Measurements from ENCODE around the gene IL18R1. TPM values are rescaled to one million over a fixed set of nuclear protein-coding genes. Genes with fewer than 3 reads are reported as not detected.

IL18R1 gene
- total RNA-seq, 4 donors from 2014 or later = 1.7 to 9.4 (median 3.0) TPM

DNA sequence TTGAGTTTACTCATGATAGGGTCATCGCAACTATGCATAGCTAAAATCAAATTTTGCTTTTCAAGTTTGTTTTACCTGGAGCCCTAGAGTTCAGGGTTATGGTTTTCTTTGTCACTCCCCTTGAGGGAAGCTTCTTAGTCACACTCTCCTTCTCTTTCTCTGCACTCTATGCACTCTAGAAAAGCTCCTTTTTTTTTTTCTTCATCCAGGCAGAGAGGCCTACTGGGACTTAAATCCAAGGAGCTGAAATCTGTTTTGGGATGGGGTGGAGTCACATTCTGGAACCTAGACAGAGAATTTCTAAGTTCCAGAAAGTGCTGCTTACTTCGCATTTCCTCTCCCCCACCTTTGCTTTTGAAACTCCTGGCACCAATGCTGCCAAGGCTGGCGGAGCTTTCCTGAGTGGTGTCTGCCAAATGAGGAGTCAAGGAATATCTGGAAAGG lies 19.1 kb upstream of the IL18R1 start:
- no peaks in the 10 kb centered on the region for H3K27me3 ChIP-seq
- peak; percentile 57 to 65 for DNase-seq
- TF ChIP-seq, protein P1, sequence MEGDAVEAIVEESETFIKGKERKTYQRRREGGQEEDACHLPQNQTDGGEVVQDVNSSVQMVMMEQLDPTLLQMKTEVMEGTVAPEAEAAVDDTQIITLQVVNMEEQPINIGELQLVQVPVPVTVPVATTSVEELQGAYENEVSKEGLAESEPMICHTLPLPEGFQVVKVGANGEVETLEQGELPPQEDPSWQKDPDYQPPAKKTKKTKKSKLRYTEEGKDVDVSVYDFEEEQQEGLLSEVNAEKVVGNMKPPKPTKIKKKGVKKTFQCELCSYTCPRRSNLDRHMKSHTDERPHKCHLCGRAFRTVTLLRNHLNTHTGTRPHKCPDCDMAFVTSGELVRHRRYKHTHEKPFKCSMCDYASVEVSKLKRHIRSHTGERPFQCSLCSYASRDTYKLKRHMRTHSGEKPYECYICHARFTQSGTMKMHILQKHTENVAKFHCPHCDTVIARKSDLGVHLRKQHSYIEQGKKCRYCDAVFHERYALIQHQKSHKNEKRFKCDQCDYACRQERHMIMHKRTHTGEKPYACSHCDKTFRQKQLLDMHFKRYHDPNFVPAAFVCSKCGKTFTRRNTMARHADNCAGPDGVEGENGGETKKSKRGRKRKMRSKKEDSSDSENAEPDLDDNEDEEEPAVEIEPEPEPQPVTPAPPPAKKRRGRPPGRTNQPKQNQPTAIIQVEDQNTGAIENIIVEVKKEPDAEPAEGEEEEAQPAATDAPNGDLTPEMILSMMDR (IDR thresholded peaks at IDR 0.05) = no peak
- no peak for TF ChIP-seq POLR2A (IDR thresholded peaks at IDR 0.05)
- no peaks in the 10 kb centered on the region for H3K9me3 ChIP-seq
- H3K36me3 ChIP-seq = no peaks in the 10 kb centered on the region
- H3K4me1 ChIP-seq = peaks cover 13 to 24% of the 10 kb centered on the region in 2 donors
- H3K27ac ChIP-seq = peak overlapping the region; percentile 42 to 80 (median 68)
- no peak overlapping the region for H3K4me3 ChIP-seq (replicated peaks in 1 of 3)
- intact Hi-C loops (cut with DNase I) = no loop called here
- WGBS, 2 donors = 27 to 39% methylated on average over 3 of the region's 3 CpGs

DNA sequence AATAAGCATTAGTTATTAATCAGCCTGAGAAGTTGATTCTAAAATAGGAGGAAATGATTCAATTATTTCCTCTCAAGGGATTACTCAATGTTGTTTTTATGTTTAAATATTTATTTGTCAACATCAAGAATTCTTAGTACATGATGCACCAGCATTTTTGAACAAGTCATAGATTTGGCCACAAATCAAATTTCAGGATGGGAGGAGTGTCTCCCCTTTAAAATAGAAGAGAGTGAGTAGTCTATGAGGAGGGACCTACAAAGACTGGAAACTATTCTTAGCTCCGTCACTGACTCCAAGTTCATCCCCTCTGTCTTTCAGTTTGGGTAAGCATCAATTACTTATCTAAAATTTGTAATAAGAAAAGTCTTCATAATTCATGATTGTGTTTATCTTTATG lies 18.6 kb upstream of the IL18R1 start:
- H3K9me3 ChIP-seq = no peaks in the 10 kb centered on the region
- DNase-seq = no peak
- WGBS, 2 donors = 68 to 71% methylated on average over 1 of the region's 1 CpG
- H3K36me3 ChIP-seq = no peaks in the 10 kb centered on the region
- no peak overlapping the region for H3K4me3 ChIP-seq (replicated peaks in 1 of 3)
- TF ChIP-seq, protein P1 (IDR thresholded peaks at IDR 0.05) = no peak
- TF ChIP-seq POLR2A (IDR thresholded peaks at IDR 0.05) = no peak
- peak overlapping the region; percentile 42 to 80 (median 68) for H3K27ac ChIP-seq
- H3K27me3 ChIP-seq = no peaks in the 10 kb centered on the region
- intact Hi-C loops (cut with DNase I) = no loop called here
- peaks cover 13 to 24% of the 10 kb centered on the region in 2 donors for H3K4me1 ChIP-seq

DNA sequence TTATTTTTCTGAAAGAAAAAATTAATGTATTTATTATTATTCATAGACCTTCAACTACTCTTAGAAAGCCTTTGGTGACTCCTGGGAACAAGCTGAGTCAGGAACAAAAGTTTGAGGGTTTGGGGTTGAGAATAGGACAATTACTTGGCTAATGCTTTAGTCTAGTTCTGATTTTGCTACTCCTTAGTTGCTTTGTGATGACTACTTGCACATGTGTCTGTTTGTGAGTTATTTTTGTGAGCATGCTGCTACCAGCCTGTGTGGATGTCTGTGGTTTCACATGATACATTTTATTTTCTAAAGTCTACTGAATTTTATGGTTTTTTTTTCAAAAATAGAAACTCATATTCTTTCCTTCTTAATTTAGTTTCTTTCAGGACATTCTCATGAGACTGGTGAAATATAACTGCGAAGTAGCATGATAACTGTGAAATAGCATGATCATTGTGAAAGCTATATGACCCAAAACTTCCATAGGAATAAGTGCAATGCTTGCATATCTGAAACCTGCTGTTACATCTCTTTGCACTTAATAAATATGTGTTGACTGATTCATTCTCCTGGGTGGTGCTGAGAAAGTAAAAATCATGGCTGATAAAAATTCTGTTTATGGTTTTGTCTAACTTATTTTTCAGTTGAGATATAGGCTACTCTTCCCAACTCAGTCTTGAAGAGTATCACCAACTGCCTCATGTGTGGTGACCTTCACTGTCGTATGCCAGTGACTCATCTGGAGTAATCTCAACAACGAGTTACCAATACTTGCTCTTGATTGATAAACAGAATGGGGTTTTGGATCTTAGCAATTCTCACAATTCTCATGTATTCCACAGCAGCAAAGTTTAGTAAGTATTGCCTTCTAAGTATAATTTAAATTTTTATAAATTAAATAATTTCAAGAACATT lies 17.9 kb upstream of the IL18R1 start:
- intact Hi-C loops (cut with DNase I) = no loop called here
- H3K4me1 ChIP-seq = peaks cover 13 to 26% of the 10 kb centered on the region in 2 donors
- H3K4me3 ChIP-seq (replicated peaks in 1 of 3) = no peak overlapping the region
- H3K36me3 ChIP-seq = no peaks in the 10 kb centered on the region
- H3K9me3 ChIP-seq = no peaks in the 10 kb centered on the region
- peak overlapping the region in 2 of 3 donors; percentile 68 to 80 for H3K27ac ChIP-seq
- 86 to 95% methylated on average over 3 of the region's 3 CpGs for WGBS, 2 donors
- DNase-seq = no peak
- TF ChIP-seq, protein P1 (IDR thresholded peaks at IDR 0.05) = no peak
- TF ChIP-seq POLR2A (IDR thresholded peaks at IDR 0.05) = no peak
- H3K27me3 ChIP-seq = no peaks in the 10 kb centered on the region

DNA sequence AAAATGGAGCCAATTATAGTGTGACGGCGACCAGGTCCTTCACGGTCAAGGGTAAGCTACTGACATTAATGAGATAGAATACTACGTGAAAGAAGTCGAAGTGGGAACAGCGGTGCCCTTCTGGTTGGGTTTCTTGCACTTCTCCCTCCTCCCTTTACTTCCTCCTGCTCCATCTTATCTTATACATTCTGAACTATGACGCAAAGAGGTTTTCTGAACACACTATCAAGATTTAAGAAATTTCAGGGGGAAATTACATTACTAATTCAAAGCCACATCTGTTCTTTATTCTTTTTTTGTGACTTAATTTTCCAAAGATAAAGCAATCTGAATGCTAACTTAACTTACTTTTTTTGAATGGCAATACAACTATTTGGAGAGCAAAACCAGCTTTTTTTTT lies 14.8 kb upstream of the IL18R1 start:
- Histone ChIP-seq H3K4me3 (replicated peaks in 1 of 3) (no peak overlapping the region), H3K9me3 (no peaks in the 10 kb centered on the region), H3K27me3 (no peaks in the 10 kb centered on the region), H3K4me1 (peaks cover 9 to 30% of the 10 kb centered on the region in 2 donors), H3K36me3 (no peaks in the 10 kb centered on the region), H3K27ac (no peak overlapping the region)
- intact Hi-C loops (cut with DNase I) = loop anchor here (10.0 kb wide), 1 partner anchor 76 kb away; no protein-coding TSS in a partner anchor
- TF ChIP-seq, protein P1 (IDR thresholded peaks at IDR 0.05) = no peak
- WGBS, 2 donors = 92 to 96% methylated on average over 7 of the region's 7 CpGs
- DNase-seq = no peak

DNA sequence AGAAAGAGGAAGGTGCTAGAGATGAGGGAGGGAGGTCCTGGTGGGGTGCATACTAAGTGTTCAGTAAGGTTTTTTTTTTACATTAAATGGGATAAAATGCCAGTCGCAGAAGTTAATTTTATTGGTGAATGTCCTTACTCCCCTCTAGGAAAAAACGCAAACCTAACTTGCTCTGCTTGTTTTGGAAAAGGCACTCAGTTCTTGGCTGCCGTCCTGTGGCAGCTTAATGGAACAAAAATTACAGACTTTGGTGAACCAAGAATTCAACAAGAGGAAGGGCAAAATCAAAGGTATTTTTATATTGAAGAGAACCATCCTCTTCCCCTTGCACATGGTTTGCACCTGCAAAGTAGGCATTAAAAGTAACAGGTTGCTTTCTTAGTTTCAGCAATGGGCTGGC lies 12.7 kb upstream of the IL18R1 start:
- WGBS, 2 donors = 11 to 29% methylated on average over 3 of the region's 3 CpGs
- H3K9me3 ChIP-seq = no peaks in the 10 kb centered on the region
- peaks cover 0 to 10% of the 10 kb centered on the region in 2 donors for H3K4me1 ChIP-seq
- H3K27me3 ChIP-seq = no peaks in the 10 kb centered on the region
- peak; percentile 64 to 78 for DNase-seq
- no peak overlapping the region for H3K4me3 ChIP-seq (replicated peaks in 1 of 3)
- TF ChIP-seq, protein P1 (IDR thresholded peaks at IDR 0.05) = peak in 4 of 6 experiments; percentile 41 to 54 (median 49)
- no peak for TF ChIP-seq POLR2A (IDR thresholded peaks at IDR 0.05)
- peak overlapping the region in 2 of 3 donors; percentile 24 to 26 for H3K27ac ChIP-seq
- intact Hi-C loops (cut with DNase I) = loop anchor here (10.0 kb wide), 1 partner anchor 78 kb away; no protein-coding TSS in a partner anchor
- H3K36me3 ChIP-seq = no peaks in the 10 kb centered on the region
